ENCODE measurements around the gene ZFR2.

DNA sequence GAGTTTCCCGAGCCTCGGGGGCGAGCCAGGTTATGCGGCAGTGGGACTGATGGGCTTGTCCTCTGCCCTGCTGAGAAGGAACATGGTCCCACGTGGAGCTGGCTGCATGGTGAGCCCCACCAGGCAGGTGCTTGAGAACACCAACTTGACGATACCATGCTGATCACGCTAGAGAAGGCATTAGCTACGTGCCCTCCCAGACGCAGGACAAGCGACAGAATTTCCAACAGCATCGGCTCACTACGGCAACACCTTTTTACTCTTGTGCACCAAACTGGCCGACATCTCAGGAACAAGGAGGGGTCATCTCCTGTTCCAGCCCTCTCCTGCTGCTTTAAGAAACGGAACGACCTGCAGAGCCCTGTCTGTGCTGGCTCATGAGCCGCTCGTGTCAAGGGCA, 8.3 kb downstream of the ZFR2 start:
- TF ChIP-seq POLR2A (IDR thresholded peaks at IDR 0.05; ENCODE audit: low read length) = no peak
- no peak for TF ChIP-seq GATA1 (IDR thresholded peaks at IDR 0.05; ENCODE audit: low read depth, low read length)

Measured in erythroblast (primary cell).